HepG2 (cell line): Measurements from ENCODE around the gene PYCR2. TPM values are rescaled to one million over a fixed set of nuclear protein-coding genes. Genes with fewer than 3 reads are reported as not detected.

Source experiments
- BATF2 ChIP-seq: sonication (generic); formaldehyde crosslinking; IDR thresholded peaks from 2 replicates; pipeline ENCODE4 v1.8.0; 2022; ENCODE audit warnings: mild to moderate bottlenecking, missing genetic modification reagents, moderate library complexity
- CBX5 ChIP-seq: sonication (generic); formaldehyde crosslinking; IDR thresholded peaks from 2 replicates; pipeline ENCODE4 v1.4.0; 2020; ENCODE audit warnings: missing genetic modification reagents, borderline replicate concordance
- HMGXB3 ChIP-seq: sonication (generic); formaldehyde crosslinking; IDR thresholded peaks from 2 replicates; pipeline ENCODE4 v1.4.0; 2020; ENCODE audit warnings: missing genetic modification reagents, borderline replicate concordance
- NR1H2 ChIP-seq: sonication (generic); formaldehyde crosslinking; IDR thresholded peaks from 2 replicates; pipeline ENCODE4 v1.8.1; 2022; ENCODE audit warnings: low read depth, missing genetic modification reagents, borderline replicate concordance
- ZBTB43 ChIP-seq: sonication (generic); formaldehyde crosslinking; conservative IDR thresholded peaks from 2 replicates; pipeline ENCODE4 v1.4.0; 2020; ENCODE audit warnings: missing genetic modification reagents
- polyA plus RNA-seq, 8 experiments: library from polyadenylated mRNA; depleted of rRNA in 3 of 8; stranded (reverse) in 7 of 8; unstranded in 1 of 8; fragments of >200 nt; fragmentation: Illumina TruSeq in 4 of 8; extraction: Trizol in 4 of 8; gene quantifications; 2 replicates each; pipeline versions ENCODE4 v1.2.1 to v1.2.3, GENCODE V29; 2011 to 2016; ENCODE audit warnings: low read depth in 4 of 8, missing spikeins in 1 of 8, mixed read lengths in 1 of 8; ENCODE audit not compliant: insufficient read depth in 1 of 8
- total RNA-seq, 5 experiments: library from RNA; depleted of rRNA; stranded (reverse); fragments of >200 nt; fragmentation: Illumina TruSeq; extraction: Trizol; gene quantifications; 2 replicates each; pipeline ENCODE4 v1.2.3, GENCODE V29; 2016; ENCODE audit warnings: low read depth in 1 of 5
- TF ChIP-seq, protein P1 (sequence below), 2 experiments: sonication (generic) in 1 of 2; formaldehyde crosslinking in 1 of 2; IDR thresholded peaks; 2 replicates each; pipeline versions ENCODE4 v1.4.0 to v1.6.1; 2016 to 2020; ENCODE audit warnings: borderline replicate concordance in 1 of 2, low read depth in 1 of 2, mild to moderate bottlenecking in 1 of 2, missing genetic modification reagents in 1 of 2
- TF ChIP-seq, protein P2 (sequence below): IDR thresholded peaks from 2 replicates; pipeline ENCODE4 v1.6.1; 2016; ENCODE audit warnings: low read depth, missing genetic modification reagents, missing compliant biosample characterization
- TF ChIP-seq, protein P3 (sequence below): sonication (generic); formaldehyde crosslinking; IDR thresholded peaks from 2 replicates; pipeline ENCODE4 v1.5.0; 2020; ENCODE audit warnings: missing genetic modification reagents, mild to moderate bottlenecking, borderline replicate concordance

The PYCR2 gene
- total and polyA plus RNA-seq, 2 of the 13 experiments (the other 11 are each of a cell fraction or from before 2014, with no cell fraction given): 47.2 to 47.8 TPM

- TF ChIP-seq HMGXB3 (CRISPR knock-in tag) (no peak), NR1H2 (CRISPR knock-in tag) (no peak), ZBTB43 (CRISPR knock-in tag) (no peak), BATF2 (CRISPR knock-in tag) (no peak), CBX5 (CRISPR knock-in tag) (no peak)
- TF ChIP-seq, protein P1, sequence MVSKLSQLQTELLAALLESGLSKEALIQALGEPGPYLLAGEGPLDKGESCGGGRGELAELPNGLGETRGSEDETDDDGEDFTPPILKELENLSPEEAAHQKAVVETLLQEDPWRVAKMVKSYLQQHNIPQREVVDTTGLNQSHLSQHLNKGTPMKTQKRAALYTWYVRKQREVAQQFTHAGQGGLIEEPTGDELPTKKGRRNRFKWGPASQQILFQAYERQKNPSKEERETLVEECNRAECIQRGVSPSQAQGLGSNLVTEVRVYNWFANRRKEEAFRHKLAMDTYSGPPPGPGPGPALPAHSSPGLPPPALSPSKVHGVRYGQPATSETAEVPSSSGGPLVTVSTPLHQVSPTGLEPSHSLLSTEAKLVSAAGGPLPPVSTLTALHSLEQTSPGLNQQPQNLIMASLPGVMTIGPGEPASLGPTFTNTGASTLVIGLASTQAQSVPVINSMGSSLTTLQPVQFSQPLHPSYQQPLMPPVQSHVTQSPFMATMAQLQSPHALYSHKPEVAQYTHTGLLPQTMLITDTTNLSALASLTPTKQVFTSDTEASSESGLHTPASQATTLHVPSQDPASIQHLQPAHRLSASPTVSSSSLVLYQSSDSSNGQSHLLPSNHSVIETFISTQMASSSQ (IDR thresholded peaks at IDR 0.05; ENCODE audit: low read depth): no peak
- TF ChIP-seq, protein P1 (CRISPR knock-in tag; IDR thresholded peaks at IDR 0.05; ENCODE audit: borderline replicate concordance): no peak
- TF ChIP-seq, protein P2, sequence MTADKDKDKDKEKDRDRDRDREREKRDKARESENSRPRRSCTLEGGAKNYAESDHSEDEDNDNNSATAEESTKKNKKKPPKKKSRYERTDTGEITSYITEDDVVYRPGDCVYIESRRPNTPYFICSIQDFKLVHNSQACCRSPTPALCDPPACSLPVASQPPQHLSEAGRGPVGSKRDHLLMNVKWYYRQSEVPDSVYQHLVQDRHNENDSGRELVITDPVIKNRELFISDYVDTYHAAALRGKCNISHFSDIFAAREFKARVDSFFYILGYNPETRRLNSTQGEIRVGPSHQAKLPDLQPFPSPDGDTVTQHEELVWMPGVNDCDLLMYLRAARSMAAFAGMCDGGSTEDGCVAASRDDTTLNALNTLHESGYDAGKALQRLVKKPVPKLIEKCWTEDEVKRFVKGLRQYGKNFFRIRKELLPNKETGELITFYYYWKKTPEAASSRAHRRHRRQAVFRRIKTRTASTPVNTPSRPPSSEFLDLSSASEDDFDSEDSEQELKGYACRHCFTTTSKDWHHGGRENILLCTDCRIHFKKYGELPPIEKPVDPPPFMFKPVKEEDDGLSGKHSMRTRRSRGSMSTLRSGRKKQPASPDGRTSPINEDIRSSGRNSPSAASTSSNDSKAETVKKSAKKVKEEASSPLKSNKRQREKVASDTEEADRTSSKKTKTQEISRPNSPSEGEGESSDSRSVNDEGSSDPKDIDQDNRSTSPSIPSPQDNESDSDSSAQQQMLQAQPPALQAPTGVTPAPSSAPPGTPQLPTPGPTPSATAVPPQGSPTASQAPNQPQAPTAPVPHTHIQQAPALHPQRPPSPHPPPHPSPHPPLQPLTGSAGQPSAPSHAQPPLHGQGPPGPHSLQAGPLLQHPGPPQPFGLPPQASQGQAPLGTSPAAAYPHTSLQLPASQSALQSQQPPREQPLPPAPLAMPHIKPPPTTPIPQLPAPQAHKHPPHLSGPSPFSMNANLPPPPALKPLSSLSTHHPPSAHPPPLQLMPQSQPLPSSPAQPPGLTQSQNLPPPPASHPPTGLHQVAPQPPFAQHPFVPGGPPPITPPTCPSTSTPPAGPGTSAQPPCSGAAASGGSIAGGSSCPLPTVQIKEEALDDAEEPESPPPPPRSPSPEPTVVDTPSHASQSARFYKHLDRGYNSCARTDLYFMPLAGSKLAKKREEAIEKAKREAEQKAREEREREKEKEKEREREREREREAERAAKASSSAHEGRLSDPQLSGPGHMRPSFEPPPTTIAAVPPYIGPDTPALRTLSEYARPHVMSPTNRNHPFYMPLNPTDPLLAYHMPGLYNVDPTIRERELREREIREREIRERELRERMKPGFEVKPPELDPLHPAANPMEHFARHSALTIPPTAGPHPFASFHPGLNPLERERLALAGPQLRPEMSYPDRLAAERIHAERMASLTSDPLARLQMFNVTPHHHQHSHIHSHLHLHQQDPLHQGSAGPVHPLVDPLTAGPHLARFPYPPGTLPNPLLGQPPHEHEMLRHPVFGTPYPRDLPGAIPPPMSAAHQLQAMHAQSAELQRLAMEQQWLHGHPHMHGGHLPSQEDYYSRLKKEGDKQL (CRISPR knock-in tag): no peak
- TF ChIP-seq, protein P3, sequence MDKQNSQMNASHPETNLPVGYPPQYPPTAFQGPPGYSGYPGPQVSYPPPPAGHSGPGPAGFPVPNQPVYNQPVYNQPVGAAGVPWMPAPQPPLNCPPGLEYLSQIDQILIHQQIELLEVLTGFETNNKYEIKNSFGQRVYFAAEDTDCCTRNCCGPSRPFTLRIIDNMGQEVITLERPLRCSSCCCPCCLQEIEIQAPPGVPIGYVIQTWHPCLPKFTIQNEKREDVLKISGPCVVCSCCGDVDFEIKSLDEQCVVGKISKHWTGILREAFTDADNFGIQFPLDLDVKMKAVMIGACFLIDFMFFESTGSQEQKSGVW: no peak
Observed at GRCh38 chr1:225911191-225912130, 12.6 kb downstream of the PYCR2 start (continued).
